ENCODE results near the gene PRPS1. TPM values are rescaled to one million over a fixed set of nuclear protein-coding genes. Genes with fewer than 3 reads are reported as not detected.

The PRPS1 gene
- total RNA-seq, 1 experiment from 2014 or later: 90.5 TPM

- Histone ChIP-seq H2AFZ (ENCODE audit: low read length) (no peak overlapping the region), H3K4me2 (ENCODE audit: insufficient read depth, insufficient read length, low read length) (no peak overlapping the region), H2AK5ac (ENCODE audit: insufficient read length, low read length) (no peak overlapping the region)
Measured at GRCh38 chrX:107601759-107602158, 26.6 kb upstream of the PRPS1 start.

More at GRCh38 chrX:107601759-107602158, 26.6 kb upstream of the PRPS1 start:
- DNase-seq: no peak
- H3K4ac ChIP-seq (ENCODE audit: low read depth, low read length): no peak overlapping the region
- H3T11ph ChIP-seq (ENCODE audit: low read length): no peak overlapping the region
- peaks cover 0 to 41% of the 10 kb centered on the region in 2 experiments; a peak in 2 of 5 replicates for H3K9me3 Mint-ChIP-seq
- WGBS (ENCODE audit: extremely low coverage, insufficient read length, low lambda C conversion rate): no CpG with 5 or more reads among the region's 16 CpGs
- no peak overlapping the region for H2BK5ac ChIP-seq (ENCODE audit: insufficient read length, low read length)
- H3K4me1 ChIP-seq (ENCODE audit: insufficient read depth, low read length): no peaks in the 10 kb centered on the region; the same call in 1 of the 2 replicates
- H3K27me3 ChIP-seq (ENCODE audit: insufficient read depth, low read length): no peaks in the 10 kb centered on the region
- H3K36me3 Mint-ChIP-seq (ENCODE audit: insufficient read depth in 1 of 3, low read depth in 3 of 3): no peaks in the 10 kb centered on the region; a peak in 1 of 7 replicates
- no peaks in the 10 kb centered on the region; the same call in 1 of the 2 replicates for H3K27me3 Mint-ChIP-seq (ENCODE audit: low read depth)
- no peak overlapping the region for H2BK20ac ChIP-seq (ENCODE audit: low read depth, low read length, poor library complexity, severe bottlenecking)
- H3K27ac Mint-ChIP-seq: no peak overlapping the region
- H4K5ac ChIP-seq (ENCODE audit: insufficient read length, low read depth, low read length): no peak overlapping the region
- H3K14ac ChIP-seq (ENCODE audit: insufficient read depth, low read length): no peak overlapping the region
- no peak overlapping the region for H4K91ac ChIP-seq (ENCODE audit: insufficient read length, low read depth, low read length)
- H2BK15ac ChIP-seq (ENCODE audit: low read depth, low read length): no peak overlapping the region
- no peak overlapping the region for H3K27ac ChIP-seq (ENCODE audit: insufficient read length, low read depth, low read length)
- H4K8ac ChIP-seq (replicated peaks; ENCODE audit: insufficient read length, low read depth, low read length): no peak overlapping the region
- H3K79me2 ChIP-seq (ENCODE audit: insufficient read depth, low read length): no peaks in the 10 kb centered on the region
- no peak overlapping the region for H3K18ac ChIP-seq (ENCODE audit: insufficient read length, low read depth, low read length)
- H3K23ac ChIP-seq (ENCODE audit: insufficient read length, low read depth, low read length): no peak overlapping the region
- no peaks in the 10 kb centered on the region for H4K20me1 ChIP-seq (ENCODE audit: control insufficient read depth, insufficient read depth, insufficient read length)
- no peak overlapping the region for H3K4me3 Mint-ChIP-seq
- no peak overlapping the region for H3K9ac ChIP-seq (ENCODE audit: extremely low read depth, insufficient read length, low read length)
- no peak overlapping the region for H2BK120ac ChIP-seq (ENCODE audit: low read depth, low read length, poor library complexity, severe bottlenecking)
- H3K79me1 ChIP-seq (ENCODE audit: insufficient read depth, low read depth, low read length, poor library complexity, severe bottlenecking): no peaks in the 10 kb centered on the region
- no peak overlapping the region for H2BK12ac ChIP-seq (ENCODE audit: insufficient read length, low read depth, low read length)
- H3K9me3 ChIP-seq (ENCODE audit: control insufficient read depth, low read depth, low read length): no peaks in the 10 kb centered on the region
- TF ChIP-seq, protein P1, sequence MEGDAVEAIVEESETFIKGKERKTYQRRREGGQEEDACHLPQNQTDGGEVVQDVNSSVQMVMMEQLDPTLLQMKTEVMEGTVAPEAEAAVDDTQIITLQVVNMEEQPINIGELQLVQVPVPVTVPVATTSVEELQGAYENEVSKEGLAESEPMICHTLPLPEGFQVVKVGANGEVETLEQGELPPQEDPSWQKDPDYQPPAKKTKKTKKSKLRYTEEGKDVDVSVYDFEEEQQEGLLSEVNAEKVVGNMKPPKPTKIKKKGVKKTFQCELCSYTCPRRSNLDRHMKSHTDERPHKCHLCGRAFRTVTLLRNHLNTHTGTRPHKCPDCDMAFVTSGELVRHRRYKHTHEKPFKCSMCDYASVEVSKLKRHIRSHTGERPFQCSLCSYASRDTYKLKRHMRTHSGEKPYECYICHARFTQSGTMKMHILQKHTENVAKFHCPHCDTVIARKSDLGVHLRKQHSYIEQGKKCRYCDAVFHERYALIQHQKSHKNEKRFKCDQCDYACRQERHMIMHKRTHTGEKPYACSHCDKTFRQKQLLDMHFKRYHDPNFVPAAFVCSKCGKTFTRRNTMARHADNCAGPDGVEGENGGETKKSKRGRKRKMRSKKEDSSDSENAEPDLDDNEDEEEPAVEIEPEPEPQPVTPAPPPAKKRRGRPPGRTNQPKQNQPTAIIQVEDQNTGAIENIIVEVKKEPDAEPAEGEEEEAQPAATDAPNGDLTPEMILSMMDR (conservative IDR thresholded peaks at IDR 0.05): no peak
- H3K23me2 ChIP-seq (ENCODE audit: insufficient read length, low read depth, low read length, poor library complexity, severe bottlenecking): no peaks in the 10 kb centered on the region
- peaks cover 8 to 29% of the 10 kb centered on the region in 2 experiments for H3K4me1 Mint-ChIP-seq
- H3K56ac ChIP-seq (ENCODE audit: insufficient read length, low read depth, low read length): no peak overlapping the region

Data from H9 (cell line).